NCI-H2081 (cell line): ENCODE data around the gene SLC6A3.
"Not testable (repeated sequence)": the region's sequence is repeated elsewhere in the genome, so short reads cannot be mapped to it uniquely, and the experiment has no call there.

Experiments
- DNase-seq, 2 experiments: peaks; one replicate each; lab custom pipeline; 2025; lab: John Stamatoyannopoulos, UW

The SLC6A3 gene

DNA sequence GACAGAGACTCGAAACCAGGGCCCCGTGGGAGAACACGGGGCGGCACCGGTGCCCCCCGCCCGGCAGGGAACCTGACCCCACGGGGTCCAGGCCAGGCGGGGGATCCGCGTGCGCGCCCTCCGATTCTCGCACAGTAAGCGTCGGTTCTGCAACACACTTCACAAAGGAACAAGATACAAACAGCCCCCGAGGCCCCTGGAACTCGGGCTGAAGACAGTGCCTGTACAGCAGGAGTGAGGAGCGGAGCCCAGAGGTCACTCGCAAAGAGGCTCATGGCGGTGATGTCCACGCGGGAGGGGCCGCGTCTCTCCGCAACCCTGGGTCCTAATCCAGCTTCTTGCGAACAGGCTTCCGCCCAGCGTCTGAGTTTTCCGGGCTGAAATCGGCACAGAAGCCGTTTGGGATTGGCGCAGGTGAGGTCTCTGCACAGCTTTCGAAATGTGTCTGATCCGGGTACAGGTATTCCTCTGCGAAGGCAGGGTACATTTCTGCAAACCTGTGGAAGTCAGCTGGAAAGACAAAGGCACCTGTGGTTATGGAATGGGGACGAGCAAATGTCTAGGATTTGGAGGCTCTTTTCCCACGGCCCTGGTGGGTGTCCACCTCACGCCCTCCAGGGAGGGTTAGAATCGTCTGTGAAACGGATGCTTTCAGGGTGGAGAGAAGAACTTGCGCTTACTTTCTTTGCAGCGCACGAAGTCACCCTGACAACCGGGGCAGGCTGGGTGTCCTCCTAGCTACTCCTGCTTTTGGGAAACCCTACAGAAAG is 18.3 kb upstream of the SLC6A3 start:
- DNase-seq, result no peak

DNA sequence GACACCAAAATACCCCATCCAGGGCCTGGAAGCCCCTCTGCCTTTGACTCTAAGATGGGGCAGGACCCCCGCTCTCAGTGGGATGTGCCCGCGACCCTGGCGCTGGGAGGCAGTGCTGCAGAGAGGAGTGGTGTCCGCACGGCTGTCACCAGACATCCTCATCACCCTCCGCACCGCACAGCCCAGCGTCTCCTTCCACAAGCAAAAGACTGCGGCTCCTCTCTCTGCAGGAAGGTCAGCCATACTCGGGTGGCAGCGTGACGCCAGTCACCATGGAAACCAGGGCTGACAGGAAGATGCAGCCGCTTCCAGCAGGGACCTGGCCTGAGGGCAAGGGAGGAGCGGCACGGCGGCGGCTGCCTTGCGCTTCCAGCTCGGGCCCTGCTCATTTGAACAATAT is 17.1 kb upstream of the SLC6A3 start:
- no peak for DNase-seq

DNA sequence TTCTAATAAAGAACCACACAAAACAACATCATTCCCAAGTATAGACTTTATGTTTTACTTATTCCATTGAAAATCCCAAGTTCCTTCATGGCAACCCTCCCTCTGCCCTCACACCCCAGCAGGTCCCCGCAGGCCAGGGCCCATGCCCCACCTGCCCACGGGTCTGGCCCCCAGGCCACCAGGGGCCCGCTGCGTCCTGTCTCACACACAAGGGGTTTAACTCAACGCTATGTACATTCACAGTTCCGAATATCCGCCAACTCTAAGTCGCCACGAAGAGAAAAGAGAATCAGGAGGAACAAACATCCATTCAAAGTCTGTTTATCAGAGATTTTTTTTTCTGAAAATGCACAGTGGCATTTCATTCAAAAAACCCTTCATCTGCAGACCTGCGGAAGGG is 16.2 kb upstream of the SLC6A3 start:
- no peak for DNase-seq

DNA sequence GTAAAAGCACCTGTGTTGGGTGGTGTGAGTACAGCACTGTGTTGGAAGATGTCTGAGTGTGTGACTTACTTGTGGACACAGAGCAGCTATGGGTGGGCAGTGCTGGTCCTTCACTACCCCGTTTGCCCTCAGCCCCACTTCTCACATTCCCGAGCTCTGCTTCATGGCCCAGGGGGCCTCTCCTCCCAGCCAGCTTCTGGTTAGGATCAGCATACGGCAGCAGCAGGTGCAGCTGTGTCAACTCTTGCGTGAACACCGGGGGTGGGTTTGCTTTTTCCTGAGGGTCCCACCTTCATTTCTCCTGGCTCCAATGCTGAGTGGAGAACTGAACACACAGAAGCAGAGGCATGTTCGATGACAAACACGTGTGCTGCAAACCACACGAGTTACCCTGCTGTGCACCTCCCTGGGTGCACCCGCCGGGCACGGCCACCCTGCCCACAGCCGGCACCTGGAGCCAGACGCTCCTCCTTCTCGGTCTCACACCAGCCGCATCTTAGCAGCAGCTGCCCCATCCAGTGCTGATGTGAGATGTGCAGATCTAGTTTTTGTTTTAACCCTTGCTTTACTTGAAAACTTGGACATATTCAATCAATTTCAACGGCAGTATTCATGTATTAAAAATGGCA is 14.9 kb upstream of the SLC6A3 start:
- DNase-seq, result peak in 1 of 2 experiments; percentile 21

DNA sequence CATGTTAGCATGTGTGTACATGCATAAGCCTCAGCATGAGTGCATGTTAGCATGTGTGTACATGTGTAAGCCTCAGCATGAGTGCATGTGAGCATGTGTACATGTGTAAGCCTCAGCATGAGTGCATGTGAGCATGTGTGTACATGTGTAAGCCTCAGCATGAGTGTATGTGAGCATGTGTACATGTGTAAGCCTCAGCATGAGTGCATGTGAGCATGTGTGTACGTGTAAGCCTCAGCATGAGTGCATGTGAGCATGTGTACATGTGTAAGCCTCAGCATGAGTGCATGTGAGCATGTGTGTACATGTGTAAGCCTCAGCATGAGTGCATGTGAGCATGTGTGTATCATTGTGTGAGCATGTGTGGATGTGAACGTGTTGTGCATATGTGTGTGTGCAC is 14.2 kb upstream of the SLC6A3 start:
- DNase-seq, result not testable (repeated sequence)

DNA sequence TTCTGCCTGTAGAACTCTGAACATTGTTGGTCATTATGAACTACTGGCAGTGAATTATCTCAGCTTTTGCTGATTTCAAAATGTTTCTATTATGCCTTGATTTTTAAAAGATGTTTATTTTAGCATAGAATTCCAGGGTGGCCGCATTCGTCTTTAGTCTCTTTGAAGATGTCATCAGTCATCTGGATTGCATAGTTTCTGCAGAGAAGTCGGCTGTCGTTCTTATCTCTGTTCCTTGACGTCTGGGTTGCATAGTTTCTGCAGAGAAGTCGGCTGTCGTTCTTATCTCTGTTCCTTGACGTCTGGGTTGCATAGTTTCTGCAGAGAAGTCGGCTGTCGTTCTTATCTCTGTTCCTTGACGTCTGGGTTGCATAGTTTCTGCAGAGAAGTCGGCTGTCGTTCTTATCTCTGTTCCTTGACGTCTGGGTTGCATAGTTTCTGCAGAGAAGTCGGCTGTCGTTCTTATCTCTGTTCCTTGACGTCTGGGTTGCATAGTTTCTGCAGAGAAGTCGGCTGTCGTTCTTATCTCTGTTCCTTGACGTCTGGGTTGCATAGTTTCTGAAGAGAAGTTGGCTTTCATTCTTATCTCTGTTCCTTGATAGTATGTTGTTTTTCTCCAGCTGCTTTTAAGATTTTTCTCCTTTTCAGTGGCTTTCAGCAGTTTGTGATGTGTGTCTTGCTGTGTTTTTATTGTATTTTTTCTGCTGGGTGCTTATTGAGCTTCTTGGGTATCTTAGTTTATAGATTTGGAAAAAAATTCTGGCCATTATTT is 11.1 kb upstream of the SLC6A3 start:
- not testable (repeated sequence) for DNase-seq

DNA sequence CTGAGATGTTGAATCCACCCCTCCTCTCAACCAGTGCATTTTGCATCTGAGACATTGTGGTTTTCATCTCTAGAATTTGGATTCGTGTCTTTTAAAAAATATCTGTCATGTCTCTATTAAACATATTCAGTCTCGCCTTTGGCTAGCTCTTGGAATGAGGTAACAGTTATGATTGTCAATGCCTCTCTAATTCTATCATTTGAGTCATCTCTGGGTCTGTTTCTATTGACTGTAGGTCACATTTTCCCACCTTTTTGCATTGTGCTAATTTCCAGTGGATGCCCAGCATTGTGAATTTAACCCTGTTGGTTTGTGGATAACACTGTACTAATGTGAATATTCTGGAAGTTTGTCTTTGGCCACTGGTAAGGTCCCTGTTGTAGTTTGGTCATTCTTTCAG is 8.4 kb upstream of the SLC6A3 start:
- no peak for DNase-seq

DNA sequence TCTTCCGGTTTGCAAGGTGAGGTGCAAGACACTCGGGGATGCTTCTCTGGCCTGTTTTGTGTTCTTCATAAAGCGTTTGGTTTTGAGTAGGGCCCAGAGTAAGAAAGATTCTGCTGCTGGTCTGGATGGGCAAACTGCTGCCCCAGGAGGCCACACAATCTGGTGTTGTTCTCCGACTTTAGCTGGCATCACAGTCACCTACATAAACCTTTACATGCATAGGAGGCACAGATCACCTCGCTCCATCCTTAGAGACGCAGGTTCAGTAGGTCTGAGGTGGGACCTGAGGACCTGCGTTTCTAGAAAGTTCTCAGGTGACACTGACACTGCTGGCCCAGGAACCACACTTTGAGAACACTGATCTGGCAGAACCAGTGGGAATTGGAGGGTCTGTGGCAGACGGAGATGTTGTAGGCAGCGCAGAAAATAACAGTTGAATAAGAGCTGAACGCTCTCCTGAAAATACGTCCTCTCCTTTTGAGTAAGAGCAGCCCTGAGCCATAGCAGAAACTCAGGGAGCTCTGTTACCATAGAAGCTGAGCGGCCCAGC is 3.9 kb upstream of the SLC6A3 start:
- no peak for DNase-seq

DNA sequence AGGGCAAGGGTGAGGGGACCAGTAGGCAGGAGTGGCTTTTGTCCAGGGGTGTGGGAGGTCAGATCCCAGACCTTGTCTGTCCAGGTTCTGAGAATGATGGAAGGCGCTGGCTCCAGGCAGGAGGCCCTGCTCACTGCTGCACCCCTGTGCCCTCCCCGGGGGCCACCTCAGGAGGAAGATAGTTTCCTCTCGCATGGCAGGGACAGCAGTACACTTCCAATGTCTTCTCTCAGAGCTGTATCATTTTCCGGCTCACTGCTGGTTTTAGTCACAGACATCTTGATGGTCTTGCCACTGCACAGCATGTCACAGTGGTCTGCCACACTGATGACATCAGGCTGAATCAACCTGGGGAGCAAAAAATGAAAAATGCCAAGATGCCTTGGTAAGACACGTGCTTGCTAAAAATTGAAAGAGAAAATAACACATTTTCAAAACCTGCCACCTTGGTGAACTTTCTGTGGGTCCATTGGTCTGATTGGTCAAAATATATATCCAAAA is 3.3 kb upstream of the SLC6A3 start:
- no peak for DNase-seq

DNA sequence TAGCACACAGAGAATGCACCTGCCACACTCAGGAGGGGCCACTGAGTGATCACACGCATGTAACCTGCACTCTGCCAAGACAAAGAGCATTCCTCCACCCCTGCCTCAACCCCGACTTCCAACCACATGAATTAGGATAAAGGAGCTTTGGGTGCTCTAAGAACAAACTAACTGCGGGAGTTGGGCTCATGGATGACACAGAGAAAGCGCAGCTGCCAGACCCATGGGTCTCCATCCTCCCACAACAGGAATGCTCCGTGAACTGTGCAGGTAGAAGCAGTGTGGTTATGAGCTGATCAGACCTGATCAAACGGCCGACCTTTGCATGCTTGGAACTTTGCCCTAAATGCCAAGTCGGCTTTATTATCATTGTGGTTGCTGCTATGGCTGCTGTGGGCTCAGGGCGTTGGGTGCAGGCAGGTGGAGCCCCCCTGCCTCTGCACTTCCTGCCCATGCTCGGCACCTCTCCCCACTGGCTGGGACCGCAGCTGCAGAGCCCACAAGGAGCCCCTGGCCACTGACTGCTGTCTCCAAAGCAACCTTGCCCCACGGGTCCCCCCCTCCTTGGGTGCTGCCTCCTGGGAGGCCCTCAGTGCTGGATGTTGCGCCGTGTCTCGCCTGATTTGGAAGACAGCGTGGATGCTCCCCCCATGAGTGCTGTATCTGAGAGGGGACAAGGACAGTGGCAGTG is 2.6 kb upstream of the SLC6A3 start:
- peak in 1 of 2 experiments; percentile 38 for DNase-seq

DNA sequence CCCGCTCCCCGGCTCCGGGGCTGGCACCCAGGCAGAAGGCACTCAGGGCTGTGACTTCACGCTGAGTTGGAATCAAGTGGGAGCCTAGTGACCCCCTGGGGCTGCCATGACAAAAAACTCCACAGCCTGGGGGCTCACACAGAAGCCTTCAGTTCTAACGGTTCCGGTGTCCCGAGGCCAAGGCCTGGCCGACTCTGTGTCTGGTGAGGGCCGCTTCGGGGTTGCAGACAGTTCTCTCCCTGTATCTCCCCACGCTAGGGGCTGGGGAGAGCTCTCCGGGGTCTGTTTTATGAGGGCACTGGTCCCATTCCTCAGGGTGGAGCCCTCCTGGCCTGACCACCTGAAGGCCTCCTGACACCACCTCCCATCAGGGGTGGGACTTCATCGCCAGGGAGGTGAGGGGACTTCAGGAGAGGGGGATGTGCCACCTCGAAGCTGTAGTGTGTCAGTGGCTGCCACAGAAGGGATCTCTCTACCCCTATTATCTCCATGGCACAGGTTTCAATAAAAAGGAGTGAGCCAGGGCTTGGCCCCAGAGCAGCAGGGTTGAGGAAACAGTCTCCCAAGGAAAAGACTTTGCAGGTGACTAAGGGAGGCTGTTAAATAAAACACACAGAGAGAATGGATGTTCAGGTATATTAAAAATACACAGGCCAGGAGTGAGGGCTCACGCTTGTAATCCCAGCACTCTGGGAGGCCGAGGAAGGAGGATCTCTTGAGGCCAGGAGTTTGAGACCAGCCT is 1.5 kb upstream of the SLC6A3 start:
- no peak for DNase-seq

DNA sequence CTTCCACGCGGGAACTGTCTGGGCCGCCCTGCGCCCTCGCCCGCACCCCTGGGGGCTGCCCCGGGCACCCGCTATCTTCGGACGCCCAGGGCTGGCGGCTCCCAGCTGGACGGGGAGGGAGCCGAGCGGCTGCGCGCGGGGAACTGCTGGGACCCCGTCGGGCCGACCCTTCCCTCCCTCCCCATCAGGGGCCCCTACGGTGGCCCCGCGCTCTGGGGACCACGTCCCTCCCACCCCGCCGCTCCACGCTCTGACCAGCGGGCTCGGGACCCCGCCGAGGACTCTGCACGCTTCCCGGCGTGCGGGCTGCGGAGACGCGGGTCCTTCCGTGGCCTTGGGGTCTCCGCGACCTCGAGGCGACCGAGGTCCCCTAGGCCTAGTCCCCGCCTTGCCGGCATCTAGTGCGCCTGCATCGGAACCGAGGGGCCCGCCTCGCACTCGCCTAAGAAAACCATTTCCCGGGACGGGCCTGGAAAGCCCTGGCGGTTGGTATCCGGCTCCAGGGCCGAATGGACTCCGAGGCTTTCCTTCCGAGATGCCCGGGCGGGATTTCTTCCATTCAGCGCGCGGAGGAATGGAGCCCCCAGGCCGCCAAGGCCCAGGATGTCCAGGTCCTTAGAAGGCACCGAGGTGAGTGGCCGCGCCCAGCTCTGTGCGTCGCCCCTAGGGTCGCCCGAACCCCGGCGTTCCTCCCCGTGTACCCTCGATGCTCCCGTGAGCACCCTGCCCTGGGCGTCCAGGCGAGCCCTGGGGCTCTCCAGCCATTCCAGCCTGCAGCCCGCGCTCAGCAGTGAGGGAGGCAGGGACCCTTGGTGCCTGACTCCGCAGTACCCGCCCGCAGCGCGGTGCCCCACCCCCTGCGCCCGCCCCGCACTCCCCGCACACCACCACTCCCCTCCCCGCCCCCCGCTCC is 705 bp upstream of the SLC6A3 start:
- no peak for DNase-seq

DNA sequence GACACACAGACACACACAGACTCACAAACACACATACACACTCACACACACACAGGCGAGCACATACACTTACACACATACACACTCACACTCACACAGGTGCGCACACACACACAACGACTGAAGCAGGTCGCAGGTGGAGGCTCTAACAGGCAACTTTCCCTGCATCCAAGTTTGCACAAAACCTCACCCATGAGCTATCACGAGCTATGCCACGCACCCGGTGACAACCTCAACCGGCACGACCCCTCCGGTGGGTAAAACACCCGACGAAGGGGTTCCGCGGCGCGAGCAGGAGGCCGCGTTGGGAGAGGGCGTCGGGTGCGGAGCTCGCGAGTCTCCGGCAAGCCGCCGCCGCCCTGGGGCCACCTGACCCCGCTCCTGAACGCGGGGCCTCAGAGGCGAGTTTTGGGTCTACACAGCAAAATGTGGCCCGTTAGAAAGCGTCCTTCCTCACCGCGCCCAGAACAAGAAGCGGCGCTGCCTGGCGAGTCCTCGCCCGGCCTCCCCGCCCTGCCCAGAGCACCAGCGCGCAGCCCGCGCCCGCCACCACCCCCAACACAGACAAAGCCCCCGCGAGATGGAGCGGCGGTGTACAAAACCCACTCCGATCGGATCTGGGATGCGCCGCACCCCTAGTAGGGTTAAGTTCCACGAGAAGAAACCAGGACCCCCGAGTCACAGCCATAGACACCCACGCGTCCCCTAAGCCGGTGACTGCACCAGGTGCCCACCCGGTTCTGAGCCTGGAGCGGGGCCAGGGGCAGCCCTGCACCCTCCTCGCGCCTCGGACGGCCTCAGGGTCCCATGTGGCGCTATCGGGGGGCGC is 665 bp downstream of the SLC6A3 start:
- no peak for DNase-seq

DNA sequence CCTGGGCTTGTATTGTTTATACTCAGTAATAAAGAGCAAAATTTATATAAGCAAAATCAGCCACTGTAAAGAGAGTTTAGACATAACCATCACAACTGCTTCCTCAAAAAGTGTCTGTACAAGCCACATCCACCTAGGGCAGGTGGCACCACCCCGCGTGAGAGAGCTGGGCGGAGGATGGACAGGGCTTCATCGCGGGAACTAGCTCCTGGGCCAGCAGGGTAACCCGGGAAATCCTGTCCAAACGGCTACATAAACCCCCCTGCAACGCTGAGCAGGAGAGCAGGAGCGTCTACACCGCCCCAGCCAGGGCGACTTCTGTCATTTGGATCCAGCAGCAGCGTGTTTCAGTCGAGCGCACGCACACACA is 1.3 kb downstream of the SLC6A3 start:
- no peak for DNase-seq

DNA sequence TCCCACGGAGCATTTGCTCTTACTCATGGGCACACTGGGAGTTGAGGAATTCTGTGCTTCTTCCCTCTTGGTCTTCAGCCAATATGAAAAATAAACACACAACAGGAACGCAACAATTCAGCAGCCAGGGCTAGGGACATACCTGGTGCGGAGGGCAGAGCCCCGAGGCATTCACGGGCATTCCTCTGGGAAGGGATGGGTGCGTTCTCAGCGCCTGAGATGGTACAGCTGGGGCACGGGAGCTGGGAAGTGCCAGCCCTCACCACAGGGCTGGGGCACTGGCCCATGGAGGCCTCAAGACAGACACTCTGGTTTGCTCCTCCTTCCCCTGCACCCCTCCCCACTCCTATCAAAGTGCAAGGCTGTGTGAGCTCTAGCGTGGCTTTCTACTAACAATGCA is 2.1 kb downstream of the SLC6A3 start:
- DNase-seq, result no peak

DNA sequence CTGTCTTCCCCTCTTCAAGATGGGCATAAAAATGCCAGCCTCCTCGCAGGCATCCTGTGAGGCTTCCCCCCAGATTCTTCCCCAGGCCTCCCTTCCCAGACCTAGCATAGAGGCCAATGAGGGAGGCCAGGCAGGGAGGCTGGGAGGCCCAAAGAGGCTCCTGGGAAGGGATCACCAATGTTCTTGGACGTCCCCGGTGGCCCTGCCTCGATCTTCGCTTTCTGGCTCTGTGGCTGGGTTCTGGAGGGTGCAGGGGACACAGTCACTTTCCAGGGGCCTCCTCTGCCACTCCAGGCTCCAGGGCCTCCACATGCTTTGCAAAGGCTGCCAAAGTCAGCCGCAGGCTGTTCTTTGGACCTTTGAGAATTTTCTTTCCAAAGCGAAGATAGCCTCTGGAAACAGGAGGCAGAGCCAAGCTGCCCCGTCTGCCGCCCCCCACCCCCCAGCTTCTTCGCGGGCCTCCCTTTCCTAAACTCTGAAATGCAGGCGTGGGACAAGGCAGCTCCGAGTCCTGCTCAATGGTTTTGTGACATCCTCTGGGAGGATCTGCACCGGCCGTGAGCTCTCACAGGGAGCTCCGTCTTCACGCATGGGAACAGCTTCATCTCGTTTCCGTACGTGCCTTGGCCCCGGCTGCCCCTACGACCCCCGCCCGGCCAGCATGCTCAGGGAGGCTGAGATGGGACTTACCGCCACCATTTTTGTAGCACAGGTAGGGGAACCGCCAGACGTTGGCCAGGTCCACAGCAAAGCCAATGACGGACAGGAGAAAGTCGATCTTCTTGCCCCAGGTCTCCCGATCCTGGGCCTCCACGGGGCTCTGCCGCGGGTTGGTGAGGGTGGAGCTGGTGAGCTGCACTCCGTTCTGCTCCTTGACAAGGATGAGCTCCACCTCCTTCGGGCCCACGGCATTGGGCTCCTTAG is 2.8 kb downstream of the SLC6A3 start:
- no peak for DNase-seq

DNA sequence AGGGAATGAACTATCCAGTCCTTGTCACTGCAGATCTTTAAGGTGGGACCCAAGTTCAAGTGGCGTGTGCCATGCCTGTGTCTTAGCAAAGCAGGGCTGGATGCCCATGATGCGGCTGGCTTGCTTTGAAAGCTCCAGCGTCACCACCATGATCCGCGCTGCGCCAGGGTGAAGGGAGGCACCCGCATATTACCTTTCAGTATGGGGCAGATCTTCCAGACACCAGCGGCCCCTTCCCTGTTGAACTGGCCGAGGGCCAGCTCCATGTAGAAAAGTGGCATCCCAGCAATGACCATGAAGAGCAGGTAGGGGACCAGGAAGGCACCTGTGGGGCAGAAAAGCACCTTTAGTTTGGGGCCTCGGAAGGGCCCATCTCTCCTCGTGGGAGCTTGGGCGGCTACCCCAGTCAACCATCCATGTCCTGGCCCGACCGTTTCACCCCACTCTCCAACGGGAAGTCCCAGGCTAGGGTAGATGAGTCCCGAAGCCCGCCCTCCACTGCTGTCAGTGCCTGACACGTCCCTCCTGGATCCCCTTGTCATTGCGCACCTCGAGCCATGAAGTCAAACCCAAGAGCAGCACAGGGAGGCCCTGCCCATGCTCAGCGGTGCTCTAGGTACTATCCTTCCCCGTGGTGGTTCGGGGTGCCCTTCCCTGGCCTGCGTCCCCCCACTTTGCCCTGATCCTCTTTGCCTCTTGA is 3.9 kb downstream of the SLC6A3 start:
- no peak for DNase-seq

DNA sequence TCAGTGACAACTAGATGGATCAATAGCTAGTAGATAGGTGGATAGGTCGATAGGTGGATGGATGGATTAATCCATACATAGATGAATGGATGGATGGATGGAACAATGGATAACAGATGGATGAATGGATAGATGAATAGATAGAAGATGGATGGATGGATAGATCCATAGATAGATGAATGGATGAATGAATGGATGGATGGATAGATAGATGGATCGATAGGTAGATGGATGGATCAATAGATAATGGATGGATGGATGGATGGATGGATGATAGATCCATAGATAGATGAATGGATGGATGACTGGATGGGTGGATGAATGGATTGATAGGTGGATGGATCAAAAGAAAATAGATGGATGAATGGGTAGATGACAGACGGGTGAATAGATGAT is 5.1 kb downstream of the SLC6A3 start:
- no peak for DNase-seq
